ENCODE data around the gene DOC2B.
"Not testable (repeated sequence)": the region's sequence is repeated elsewhere in the genome, so short reads cannot be mapped to it uniquely, and the experiment has no call there.

DOC2B gene

DNA sequence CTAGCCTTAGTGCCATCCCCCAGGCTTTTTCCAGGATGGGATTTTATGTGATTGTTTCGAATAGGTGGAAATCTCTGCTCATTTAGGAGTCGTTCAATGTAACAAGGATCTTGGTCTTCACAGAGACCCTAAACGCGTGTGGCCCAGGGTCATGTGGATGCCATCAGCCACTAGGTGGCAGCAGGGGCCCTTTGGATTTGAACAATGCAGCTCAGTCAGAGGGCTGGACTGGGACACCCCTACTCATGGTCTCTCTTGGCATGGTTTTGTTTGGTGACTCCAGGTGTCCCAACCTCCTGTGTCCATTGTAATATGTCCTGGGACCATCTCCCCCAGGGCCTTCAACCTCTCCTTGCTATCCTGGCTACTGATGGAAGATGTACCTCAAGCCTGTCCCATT lies 44.9 kb downstream of the DOC2B start:
- POLR2A ChIA-PET; CTCF ChIA-PET; DNase-seq (ENCODE audit: low read depth, low spot score); H3K4me3 ChIP-seq (ENCODE audit: low read depth, low read length): not testable (repeated sequence)
- TF ChIP-seq, protein P1, sequence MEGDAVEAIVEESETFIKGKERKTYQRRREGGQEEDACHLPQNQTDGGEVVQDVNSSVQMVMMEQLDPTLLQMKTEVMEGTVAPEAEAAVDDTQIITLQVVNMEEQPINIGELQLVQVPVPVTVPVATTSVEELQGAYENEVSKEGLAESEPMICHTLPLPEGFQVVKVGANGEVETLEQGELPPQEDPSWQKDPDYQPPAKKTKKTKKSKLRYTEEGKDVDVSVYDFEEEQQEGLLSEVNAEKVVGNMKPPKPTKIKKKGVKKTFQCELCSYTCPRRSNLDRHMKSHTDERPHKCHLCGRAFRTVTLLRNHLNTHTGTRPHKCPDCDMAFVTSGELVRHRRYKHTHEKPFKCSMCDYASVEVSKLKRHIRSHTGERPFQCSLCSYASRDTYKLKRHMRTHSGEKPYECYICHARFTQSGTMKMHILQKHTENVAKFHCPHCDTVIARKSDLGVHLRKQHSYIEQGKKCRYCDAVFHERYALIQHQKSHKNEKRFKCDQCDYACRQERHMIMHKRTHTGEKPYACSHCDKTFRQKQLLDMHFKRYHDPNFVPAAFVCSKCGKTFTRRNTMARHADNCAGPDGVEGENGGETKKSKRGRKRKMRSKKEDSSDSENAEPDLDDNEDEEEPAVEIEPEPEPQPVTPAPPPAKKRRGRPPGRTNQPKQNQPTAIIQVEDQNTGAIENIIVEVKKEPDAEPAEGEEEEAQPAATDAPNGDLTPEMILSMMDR (IDR thresholded peaks at IDR 0.05; ENCODE audit: insufficient read depth, low read length, missing control alignments) = peak; percentile 28

DNA sequence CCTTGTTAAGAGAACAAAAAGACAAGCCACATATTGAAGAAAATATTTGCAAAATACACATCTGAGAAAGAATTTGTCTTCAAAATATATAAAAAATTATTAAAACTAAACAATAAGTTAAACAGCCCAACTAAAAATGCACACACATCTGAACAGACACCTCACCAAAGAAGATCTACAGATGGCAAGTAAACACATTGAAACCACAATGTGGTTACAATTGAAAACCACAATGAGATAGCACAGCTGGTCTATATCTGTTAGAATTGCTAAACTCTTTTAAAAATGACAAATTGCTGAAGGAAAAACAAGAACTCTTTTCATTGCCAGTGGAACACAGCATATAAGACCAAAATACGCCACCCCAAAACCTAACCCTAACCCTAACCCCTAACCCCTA lies 45.6 kb downstream of the DOC2B start:
- POLR2A ChIA-PET; DNase-seq (ENCODE audit: low read depth, low spot score); CTCF ChIA-PET; H3K4me3 ChIP-seq (ENCODE audit: low read depth, low read length): not testable (repeated sequence)

DNA sequence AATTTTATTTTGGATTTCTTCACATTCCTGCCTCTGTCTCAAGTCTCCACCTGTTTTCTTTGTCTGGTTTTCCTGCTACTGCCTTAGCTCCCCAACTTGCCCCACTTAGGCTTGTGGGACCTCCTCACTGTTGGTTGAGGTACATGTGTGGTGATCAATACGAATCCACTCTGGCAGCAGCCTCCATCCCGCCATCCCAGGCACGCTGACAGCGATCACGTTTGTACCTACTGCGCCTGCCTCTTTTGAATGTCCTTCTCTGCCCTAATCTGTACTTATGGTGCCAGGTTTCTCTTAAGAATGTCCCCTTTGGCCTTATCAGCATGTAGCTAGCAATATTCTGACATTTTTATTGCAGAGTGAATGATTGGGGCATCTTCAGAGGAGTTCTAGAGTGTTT lies 46.4 kb downstream of the DOC2B start:
- DNase-seq (ENCODE audit: low read depth, low spot score); H3K4me3 ChIP-seq (ENCODE audit: low read depth, low read length); POLR2A ChIA-PET; CTCF ChIA-PET: not testable (repeated sequence)

DNA sequence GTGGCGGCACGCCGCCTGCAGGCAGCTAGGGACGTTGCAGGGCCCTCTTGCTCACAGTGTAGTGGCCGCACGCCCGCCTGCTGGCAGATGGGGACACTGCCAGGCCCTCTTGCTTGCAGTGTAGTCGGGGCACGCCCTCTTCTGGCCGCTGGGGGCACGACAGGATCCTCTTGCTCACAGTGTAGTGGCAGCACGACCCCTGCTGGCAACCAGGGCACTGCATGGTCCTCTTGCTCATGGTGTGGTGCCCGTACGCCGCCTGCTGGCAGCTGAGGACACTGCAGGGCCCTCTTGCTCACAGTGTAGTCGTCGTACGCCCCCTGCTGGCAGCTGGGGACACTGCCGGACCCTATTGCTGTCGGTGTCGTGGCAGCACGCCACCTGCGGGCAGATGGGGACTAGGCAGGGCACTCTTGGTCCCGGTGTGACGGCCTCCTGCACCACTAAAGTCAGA lies 47.1 kb downstream of the DOC2B start:
- POLR2A ChIA-PET; DNase-seq (ENCODE audit: low read depth, low spot score); H3K4me3 ChIP-seq (ENCODE audit: low read depth, low read length); CTCF ChIA-PET: not testable (repeated sequence)

DNA sequence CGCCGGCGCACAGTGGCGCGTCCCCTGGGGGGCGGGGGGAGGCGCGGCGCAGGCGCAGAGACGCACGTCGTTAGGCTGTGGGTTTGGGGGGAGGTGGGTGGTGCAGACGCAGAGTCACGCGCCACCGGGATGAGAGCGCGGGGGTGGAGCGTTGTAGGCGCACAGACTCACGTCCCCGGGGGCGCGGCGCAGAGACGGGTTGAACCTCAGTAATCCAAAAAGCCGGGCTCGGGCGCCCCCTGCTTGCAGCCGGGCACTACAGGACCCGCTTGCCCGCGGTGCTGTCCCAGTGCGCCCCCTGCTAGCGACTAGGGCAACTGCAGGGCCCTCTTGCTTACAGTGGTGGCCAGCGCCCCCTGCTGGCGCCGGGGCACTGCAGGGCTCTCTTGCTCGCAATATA lies 47.5 kb downstream of the DOC2B start:
- DNase-seq (ENCODE audit: low read depth, low spot score); POLR2A ChIA-PET; H3K4me3 ChIP-seq (ENCODE audit: low read depth, low read length); CTCF ChIA-PET: not testable (repeated sequence)

DNA sequence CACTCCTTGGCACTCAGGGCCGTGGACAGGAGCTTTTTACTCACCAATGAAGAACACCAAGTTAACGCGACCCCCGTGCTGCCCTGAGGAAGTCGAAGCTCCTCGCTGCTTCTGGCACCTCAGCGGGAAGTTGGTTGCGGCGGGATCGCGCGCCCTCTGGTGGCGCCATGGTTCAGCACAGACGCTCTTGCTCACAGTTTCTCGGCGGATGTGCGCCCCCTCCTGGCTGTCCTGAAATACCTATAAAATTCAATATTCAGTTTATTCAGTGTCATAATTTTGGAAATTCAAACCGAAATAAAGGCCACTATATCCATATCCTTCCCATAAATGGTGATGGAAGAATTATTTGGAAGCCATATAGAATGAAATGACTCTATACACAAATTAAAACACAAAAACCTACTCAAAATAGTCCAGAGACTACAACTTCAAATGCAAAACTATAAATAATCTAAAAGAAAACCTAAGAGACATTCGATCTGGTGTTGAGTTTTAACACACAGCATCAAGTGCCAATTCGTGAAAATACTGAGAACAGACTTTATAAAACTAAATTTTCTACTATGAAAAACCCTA lies 63.0 kb downstream of the DOC2B start:
- TF ChIP-seq, protein P1 (IDR thresholded peaks at IDR 0.05; ENCODE audit: insufficient read depth, low read length, missing control alignments) = peak; percentile 13
- DNase-seq (ENCODE audit: low read depth, low spot score); H3K4me3 ChIP-seq (ENCODE audit: low read depth, low read length); POLR2A ChIA-PET; CTCF ChIA-PET: not testable (repeated sequence)

DNA sequence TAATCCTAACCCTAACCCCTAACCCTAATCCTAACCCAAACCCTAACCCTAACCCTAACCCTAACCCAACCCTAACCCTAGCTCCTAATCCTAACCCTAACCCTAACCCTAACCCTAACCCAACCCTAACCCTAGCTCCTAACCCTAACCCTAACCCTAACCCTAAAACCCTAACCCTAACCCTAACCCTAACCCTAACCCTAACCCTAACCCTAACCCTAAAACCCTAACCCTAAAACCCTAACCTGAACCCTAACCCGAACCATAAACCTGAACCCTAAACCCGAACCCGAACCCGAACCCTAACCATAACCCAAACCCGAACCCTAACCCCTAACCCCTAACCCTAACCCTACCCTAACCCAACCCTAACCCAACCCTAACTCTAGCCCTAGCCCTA lies 68.3 kb downstream of the DOC2B start:
- CTCF ChIA-PET; POLR2A ChIA-PET; DNase-seq (ENCODE audit: low read depth, low spot score); H3K4me3 ChIP-seq (ENCODE audit: low read depth, low read length): not testable (repeated sequence)

Measured in AG04449 (cell line).